Gastroesophageal sphincter (tissue), 4 donors: ENCODE results near the gene SLC39A8. TPM values are rescaled to one million over a fixed set of nuclear protein-coding genes. Genes with fewer than 3 reads are reported as not detected.
"Not testable (repeated sequence)": the region's sequence is repeated elsewhere in the genome, so short reads cannot be mapped to it uniquely, and the experiment has no call there.

Experiments used
- ATAC-seq: fragments of 150-250 bp; one replicate; pipeline ENCODE4 v1.9.1; 2016; ENCODE audit warnings: mild to moderate bottlenecking, moderate library complexity
- H3K27ac ChIP-seq, 4 donors: fragments of 200-600 bp; sonication (generic) in 3 of 4; 1 replicate in 3 of 4; 2 replicates in 1 of 4; pipeline ENCODE4 v1.5.1; 2016 to 2019
- H3K27me3 ChIP-seq: fragments of 200-600 bp; sonication (generic); one replicate; pipeline ENCODE4 v1.5.1; 2019
- H3K36me3 ChIP-seq, 2 donors: fragments of 200-600 bp; sonication (generic); one replicate each; pipeline ENCODE4 v1.5.1; 2019; ENCODE audit warnings: control low read depth in 1 of 2
- H3K4me1 ChIP-seq, 3 donors: fragments of 200-600 bp; sonication (generic); 1 replicate in 2 of 3; 2 replicates in 1 of 3; pipeline ENCODE4 v1.5.1; 2016 to 2019; ENCODE audit warnings: control low read depth in 2 of 3
- H3K4me3 ChIP-seq, 2 donors: fragments of 200-600 bp; sonication (generic); one replicate each; pipeline ENCODE4 v1.5.1; 2019; ENCODE audit warnings: mild to moderate bottlenecking in 1 of 2, moderate library complexity in 1 of 2
- H3K9me3 ChIP-seq, 3 donors: fragments of 200-600 bp; sonication (generic); one replicate each; pipeline ENCODE4 v1.5.1; 2017 to 2019; ENCODE audit warnings: control low read depth in 2 of 3
- CTCF ChIP-seq, 4 experiments: fragments of 200-600 bp in 2 of 4; fragments of 450-650 bp in 2 of 4; sonication (generic) in 1 of 4; IDR thresholded peaks; one replicate each; pipeline ENCODE4 v1.5.1; 2017 to 2019; ENCODE audit warnings: antibody characterized with exemption in 4 of 4, mild to moderate bottlenecking in 2 of 4, moderate library complexity in 2 of 4
- EP300 ChIP-seq: sonication (generic); formaldehyde crosslinking; IDR thresholded peaks from one replicate; pipeline ENCODE4 v1.6.1; 2017; ENCODE audit warnings: antibody characterized with exemption, mild to moderate bottlenecking
- POLR2A ChIP-seq, 2 donors: fragments of 450-650 bp; IDR thresholded peaks; one replicate each; pipeline ENCODE4 v1.6.1; 2017; ENCODE audit warnings: antibody characterized with exemption in 2 of 2, mild to moderate bottlenecking in 2 of 2, moderate library complexity in 1 of 2
- POLR2AphosphoS5 ChIP-seq: sonication (generic); formaldehyde crosslinking; IDR thresholded peaks from one replicate; pipeline ENCODE4 v1.6.1; 2017; ENCODE audit warnings: antibody characterized with exemption
- WGBS, 2 donors: methylation state at CpG; one replicate each; pipeline ENCODE4 v1.1.5; 2018; ENCODE audit warnings: low coverage in 1 of 2; 5-methylcytosine and 5-hydroxymethylcytosine counted together
- total RNA-seq, 4 donors: library from RNA; depleted of rRNA; stranded (reverse); fragments of >200 nt; gene quantifications; one replicate each; pipeline ENCODE4 v1.1.0, GENCODE V29; 2016

SLC39A8 gene
- total RNA-seq, 4 donors from 2014 or later, result 1.7 to 13.8 (median 4.8) TPM

DNA sequence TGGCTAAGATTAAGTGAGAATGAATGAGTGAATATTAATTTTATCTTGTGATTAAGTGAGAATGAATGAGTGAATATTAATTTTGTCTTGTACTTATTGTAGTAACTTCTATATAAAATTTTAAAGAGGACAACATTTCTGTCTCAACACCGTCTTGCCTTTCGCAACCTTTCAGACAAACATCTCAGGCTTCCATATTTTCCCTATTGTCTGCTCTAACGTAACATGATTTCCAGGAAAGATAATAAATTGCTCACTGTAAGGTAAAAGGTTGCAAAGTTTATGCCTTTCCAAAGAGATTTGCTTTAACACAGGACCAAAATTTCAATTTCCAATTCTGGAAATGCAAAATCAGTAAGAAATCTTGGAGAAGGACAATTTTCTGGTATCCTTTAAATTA is 41.7 kb upstream of the SLC39A8 start:
- Histone ChIP-seq H3K27me3 (no peaks in the 10 kb centered on the region), H3K27ac (no peak overlapping the region), H3K9me3 (no peaks in the 10 kb centered on the region), H3K4me3 (no peak overlapping the region), H3K4me1 (no peaks in the 10 kb centered on the region), H3K36me3 (no peaks in the 10 kb centered on the region)
- TF ChIP-seq POLR2AphosphoS5 (no peak), EP300 (no peak), POLR2A (IDR thresholded peaks at IDR 0.05) (no peak), CTCF (IDR thresholded peaks at IDR 0.05) (no peak)
- 87 to 88% methylated on average over 3 of the region's 3 CpGs for WGBS, 2 donors
- no peak for ATAC-seq

GRCh38 chr4:102380253-102380652 is 35.0 kb upstream of the SLC39A8 start:
- WGBS, 2 donors, result 100% methylated on average over 1 of the region's 10 CpGs; no CpG with 5 or more reads in 1 of the 2 donors
- not testable (repeated sequence) for H3K27me3 ChIP-seq, ATAC-seq

DNA sequence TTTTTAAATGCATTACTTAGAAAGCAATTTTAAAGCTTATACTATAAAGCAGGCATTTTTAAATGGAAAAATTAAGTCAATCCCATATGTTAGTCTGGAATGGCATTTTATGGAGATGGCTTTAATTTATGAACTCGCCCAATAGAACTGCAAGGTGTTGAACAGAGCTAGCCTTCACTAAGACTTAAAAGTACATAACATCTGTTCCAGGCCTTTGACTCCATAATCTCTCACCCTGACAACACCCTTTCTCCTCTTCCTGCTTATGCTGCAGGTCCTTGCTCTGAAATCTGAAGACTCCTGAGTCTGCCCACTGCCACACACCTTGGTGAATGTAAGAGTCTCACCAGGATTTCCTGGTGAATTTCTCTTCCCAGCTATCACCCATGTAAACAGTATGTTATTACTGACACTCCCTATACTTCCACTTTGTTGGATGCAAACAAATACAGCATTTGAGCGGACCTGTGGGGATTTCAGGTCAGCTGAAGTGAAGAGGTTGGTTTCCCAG is 17.7 kb upstream of the SLC39A8 start:
- H3K27me3 ChIP-seq, result no peaks in the 10 kb centered on the region
- TF ChIP-seq POLR2A (IDR thresholded peaks at IDR 0.05), result no peak
- TF ChIP-seq POLR2AphosphoS5, result no peak
- no peak for TF ChIP-seq CTCF (IDR thresholded peaks at IDR 0.05)
- TF ChIP-seq EP300, result no peak
- H3K4me1 ChIP-seq, result no peaks in the 10 kb centered on the region
- H3K9me3 ChIP-seq, result no peaks in the 10 kb centered on the region
- no peak overlapping the region for H3K4me3 ChIP-seq
- WGBS, 2 donors, result 77 to 86% methylated on average over 1 of the region's 2 CpGs
- no peaks in the 10 kb centered on the region for H3K36me3 ChIP-seq
- ATAC-seq, result no peak
- no peak overlapping the region for H3K27ac ChIP-seq

More at GRCh38 chr4:102380253-102380652, 35.0 kb upstream of the SLC39A8 start:
- H3K4me1 ChIP-seq, H3K9me3 ChIP-seq, H3K4me3 ChIP-seq, H3K27ac ChIP-seq, H3K36me3 ChIP-seq: not testable (repeated sequence)

- TF ChIP-seq POLR2AphosphoS5 (no peak), POLR2A (IDR thresholded peaks at IDR 0.05) (no peak), EP300 (no peak), CTCF (IDR thresholded peaks at IDR 0.05) (no peak)
- no peaks in the 10 kb centered on the region for H3K27me3 ChIP-seq
- 70 to 71% methylated on average over 2 to 3 of the region's 3 CpGs for WGBS, 2 donors
- no peak overlapping the region for H3K4me3 ChIP-seq
- no peaks in the 10 kb centered on the region for H3K36me3 ChIP-seq
- no peak for ATAC-seq
- H3K27ac ChIP-seq, result no peak overlapping the region
- H3K9me3 ChIP-seq, result no peaks in the 10 kb centered on the region
- H3K4me1 ChIP-seq, result no peaks in the 10 kb centered on the region
Measured at GRCh38 chr4:102358128-102358527, 12.8 kb upstream of the SLC39A8 start.

- not testable (repeated sequence) for H3K9me3 ChIP-seq, H3K4me3 ChIP-seq, H3K27ac ChIP-seq, ATAC-seq, H3K36me3 ChIP-seq, H3K27me3 ChIP-seq, H3K4me1 ChIP-seq
Measured at GRCh38 chr4:102357637-102358036, 12.4 kb upstream of the SLC39A8 start.

DNA sequence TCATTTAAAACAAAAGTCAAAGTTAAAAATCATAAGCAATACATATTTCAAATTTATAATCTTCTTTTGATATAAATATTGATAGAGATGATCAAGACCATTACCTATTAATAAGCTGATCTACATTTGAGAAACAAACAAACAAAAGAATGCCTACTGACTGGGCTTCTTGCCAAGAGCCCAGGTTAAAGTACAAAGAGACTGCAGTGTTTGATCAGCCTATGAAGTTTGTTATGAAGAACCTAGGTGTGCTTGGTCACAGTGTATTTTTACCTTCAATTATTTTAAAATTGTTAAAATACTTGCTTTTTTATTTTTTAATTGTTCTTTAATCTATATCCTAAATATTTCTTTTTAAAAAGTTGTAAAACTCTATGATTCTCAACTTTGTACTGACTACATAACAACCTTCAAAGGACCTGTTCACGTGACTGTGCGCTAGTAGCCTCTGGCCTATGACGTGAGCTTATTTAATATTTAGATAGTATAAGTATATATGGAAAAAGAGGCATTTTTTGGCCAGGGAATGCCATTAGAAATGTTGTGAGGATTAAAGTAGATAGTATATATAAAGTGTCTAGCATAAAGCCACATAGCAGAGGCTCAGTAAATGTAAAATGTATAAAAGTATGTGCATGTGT is 11.4 kb upstream of the SLC39A8 start:
- 60 to 89% methylated on average over 1 to 3 of the region's 3 CpGs for WGBS, 2 donors

More for the DNA sequence above, 11.4 kb upstream of the SLC39A8 start:
- Histone ChIP-seq H3K27ac (no peak overlapping the region), H3K4me3 (no peak overlapping the region), H3K36me3 (no peaks in the 10 kb centered on the region), H3K9me3 (no peaks in the 10 kb centered on the region), H3K27me3 (no peaks in the 10 kb centered on the region), H3K4me1 (no peaks in the 10 kb centered on the region)
- TF ChIP-seq CTCF (IDR thresholded peaks at IDR 0.05), result no peak
- TF ChIP-seq POLR2AphosphoS5, result no peak
- TF ChIP-seq EP300, result no peak
- no peak for TF ChIP-seq POLR2A (IDR thresholded peaks at IDR 0.05)
- ATAC-seq, result no peak
